ENCODE data around the gene NKAIN4. TPM values are rescaled to one million over a fixed set of nuclear protein-coding genes. Genes with fewer than 3 reads are reported as not detected.

NKAIN4 gene
- total and polyA plus RNA-seq, 8 donors, result 0.14 TPM; not detected in 7

GRCh38 chr20:63255931-63256704, 1.9 kb upstream of the NKAIN4 start:
- peaks cover 0 to 8% (median 0%) of the 10 kb centered on the region in 3 donors for H3K4me1 ChIP-seq
- intact Hi-C loops (cut with DNase I), result no loop called here
- FAIRE-seq (no peak), ATAC-seq (no peak), DNase-seq (no peak)
- H3K9me3 ChIP-seq, result no peaks in the 10 kb centered on the region
- H3K36me3 ChIP-seq, result no peaks in the 10 kb centered on the region
- TF ChIP-seq, protein P1, sequence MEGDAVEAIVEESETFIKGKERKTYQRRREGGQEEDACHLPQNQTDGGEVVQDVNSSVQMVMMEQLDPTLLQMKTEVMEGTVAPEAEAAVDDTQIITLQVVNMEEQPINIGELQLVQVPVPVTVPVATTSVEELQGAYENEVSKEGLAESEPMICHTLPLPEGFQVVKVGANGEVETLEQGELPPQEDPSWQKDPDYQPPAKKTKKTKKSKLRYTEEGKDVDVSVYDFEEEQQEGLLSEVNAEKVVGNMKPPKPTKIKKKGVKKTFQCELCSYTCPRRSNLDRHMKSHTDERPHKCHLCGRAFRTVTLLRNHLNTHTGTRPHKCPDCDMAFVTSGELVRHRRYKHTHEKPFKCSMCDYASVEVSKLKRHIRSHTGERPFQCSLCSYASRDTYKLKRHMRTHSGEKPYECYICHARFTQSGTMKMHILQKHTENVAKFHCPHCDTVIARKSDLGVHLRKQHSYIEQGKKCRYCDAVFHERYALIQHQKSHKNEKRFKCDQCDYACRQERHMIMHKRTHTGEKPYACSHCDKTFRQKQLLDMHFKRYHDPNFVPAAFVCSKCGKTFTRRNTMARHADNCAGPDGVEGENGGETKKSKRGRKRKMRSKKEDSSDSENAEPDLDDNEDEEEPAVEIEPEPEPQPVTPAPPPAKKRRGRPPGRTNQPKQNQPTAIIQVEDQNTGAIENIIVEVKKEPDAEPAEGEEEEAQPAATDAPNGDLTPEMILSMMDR (IDR thresholded peaks at IDR 0.05), result no peak
- H3K4me3 ChIP-seq, result no peak overlapping the region
- H3K27me3 ChIP-seq, result peaks cover 0 to 24% (median 10%) of the 10 kb centered on the region in 4 donors
- 31% methylated on average over 31 of the region's 31 CpGs for WGBS, 2 donors
- no peak overlapping the region for H3K27ac ChIP-seq

- DNase-seq, result no peak
- H3K4me1 ChIP-seq, result peaks cover 0 to 8% (median 0%) of the 10 kb centered on the region in 3 donors
- 6 to 10% methylated on average over 37 to 56 of the region's 56 CpGs for WGBS, 2 donors
- no peak for ATAC-seq
- H3K9me3 ChIP-seq, result no peaks in the 10 kb centered on the region
- no peaks in the 10 kb centered on the region for H3K36me3 ChIP-seq
- no peak for FAIRE-seq
- H3K4me3 ChIP-seq, result no peak overlapping the region
- TF ChIP-seq, protein P1 (IDR thresholded peaks at IDR 0.05), result no peak
- H3K27me3 ChIP-seq, result peaks cover 0 to 24% (median 10%) of the 10 kb centered on the region in 4 donors
- intact Hi-C loops (cut with DNase I), result no loop called here
- no peak overlapping the region for H3K27ac ChIP-seq
Observed at GRCh38 chr20:63254606-63255384, 532 bp upstream of the NKAIN4 start.

GRCh38 chr20:63253438-63254231, 628 bp downstream of the NKAIN4 start:
- 1% methylated on average over 70 to 89 of the region's 89 CpGs for WGBS, 2 donors
- H3K4me3 ChIP-seq, result peak overlapping the region in 2 of 4 donors; percentile 13 to 31
- ATAC-seq, result no peak

GRCh38 chr20:63253065-63253437, 1.2 kb downstream of the NKAIN4 start:
- intact Hi-C loops (cut with DNase I), result no loop called here
- DNase-seq (no peak), ATAC-seq (no peak), FAIRE-seq (no peak)
- TF ChIP-seq, protein P1 (IDR thresholded peaks at IDR 0.05), result no peak
- H3K9me3 ChIP-seq, result no peaks in the 10 kb centered on the region
- H3K27ac ChIP-seq, result no peak overlapping the region
- H3K36me3 ChIP-seq, result no peaks in the 10 kb centered on the region
- WGBS, 2 donors, result 10 to 14% methylated on average over 16 of the region's 16 CpGs
- H3K4me1 ChIP-seq, result peaks cover 0 to 8% (median 0%) of the 10 kb centered on the region in 3 donors
- H3K27me3 ChIP-seq, result peaks cover 0 to 26% (median 10%) of the 10 kb centered on the region in 4 donors
- H3K4me3 ChIP-seq, result no peak overlapping the region

More at GRCh38 chr20:63253438-63254231, 628 bp downstream of the NKAIN4 start:
- H3K27me3 ChIP-seq, result peaks cover 0 to 24% (median 10%) of the 10 kb centered on the region in 4 donors
- H3K27ac ChIP-seq, result no peak overlapping the region
- FAIRE-seq (no peak), DNase-seq (no peak)
- H3K9me3 ChIP-seq, result no peaks in the 10 kb centered on the region
- peaks cover 0 to 8% (median 0%) of the 10 kb centered on the region in 3 donors for H3K4me1 ChIP-seq
- TF ChIP-seq, protein P1 (IDR thresholded peaks at IDR 0.05), result no peak
- intact Hi-C loops (cut with DNase I), result no loop called here
- no peaks in the 10 kb centered on the region for H3K36me3 ChIP-seq
